IMR-90 (cell line): Measurements from ENCODE around the gene CFAP90. TPM values are rescaled to one million over a fixed set of nuclear protein-coding genes. Genes with fewer than 3 reads are reported as not detected.

Experiments used
- ATAC-seq: fragments of 200-7000 bp; cut with Tn5 transposase; 2 replicates; pipeline ENCODE4 v1.9.1; 2020; ENCODE audit warnings: low read depth, mild to moderate bottlenecking, moderate library complexity
- BruUV-seq: library from RNA; stranded (reverse); fragments of 400-500 nt; replicated peaks from 2 replicates; lab custom pipeline; 2021; lab: Mats Ljungman, UMichigan
- CTCF ChIA-PET: fragments of 300-600 bp; formaldehyde crosslinking; extraction: SDS; loops from one replicate; lab custom pipeline; 2021; ENCODE audit warnings: antibody characterized with exemption; lab: Yijun Ruan, JAX
- POLR2A ChIA-PET: fragments of 300-600 bp; sonication (Branson Sonifier 250); formaldehyde crosslinking; loops from one replicate; lab custom pipeline; 2022; ENCODE audit warnings: antibody characterized with exemption; ENCODE audit not compliant: unreplicated experiment; lab: Charles Lee
- DNase-seq: peaks from one replicate; pipeline ENCODE4 v3.0.0; 2013
- H2AFZ ChIP-seq: replicated peaks from 2 replicates; pipeline ENCODE3; 2013; ENCODE audit warnings: low read length, mild to moderate bottlenecking; ENCODE audit not compliant: poor library complexity
- H2AK5ac ChIP-seq: 2 replicates; pipeline ENCODE4 v1.6.1; 2013; ENCODE audit warnings: low read depth, low read length, inconsistent platforms
- H2AK9ac ChIP-seq: replicated peaks from 2 replicates; pipeline ENCODE3; 2013; ENCODE audit warnings: mild to moderate bottlenecking, low read depth, low read length, moderate library complexity; ENCODE audit not compliant: poor library complexity
- H2BK120ac ChIP-seq: 2 replicates; pipeline ENCODE4 v1.6.1; 2013; ENCODE audit warnings: low read depth, low read length, inconsistent platforms
- H2BK15ac ChIP-seq: 3 replicates; pipeline ENCODE4 v1.6.1; 2013; ENCODE audit warnings: low read depth, low read length, inconsistent platforms
- H2BK20ac ChIP-seq: 2 replicates; pipeline ENCODE4 v1.6.1; 2013; ENCODE audit warnings: low read depth, mild to moderate bottlenecking, inconsistent platforms, low read length, moderate library complexity
- H2BK5ac ChIP-seq: 2 replicates; pipeline ENCODE4 v1.6.1; 2013; ENCODE audit warnings: mild to moderate bottlenecking, low read depth, low read length, inconsistent platforms; ENCODE audit not compliant: poor library complexity, severe bottlenecking
- H3K14ac ChIP-seq: replicated peaks from 2 replicates; pipeline ENCODE4 v1.6.1; 2013; ENCODE audit warnings: low read depth, low read length, inconsistent platforms
- H3K18ac ChIP-seq: 2 replicates; pipeline ENCODE4 v1.6.1; 2013; ENCODE audit warnings: low read depth, low read length, control low read depth
- H3K23ac ChIP-seq: 2 replicates; pipeline ENCODE4 v1.6.1; 2013; ENCODE audit warnings: low read depth, low read length, inconsistent platforms
- H3K27ac ChIP-seq: 2 replicates; pipeline ENCODE4 v1.5.1; 2013; ENCODE audit warnings: mild to moderate bottlenecking, control low read depth, low read length; ENCODE audit not compliant: insufficient read depth
- H3K27me3 ChIP-seq: 2 replicates; pipeline ENCODE4 v1.6.1; 2013; ENCODE audit warnings: low read length; ENCODE audit not compliant: control insufficient read depth, insufficient read depth
- H3K36me3 ChIP-seq: 2 replicates; pipeline ENCODE4 v1.6.1; 2013; ENCODE audit warnings: low read length, mixed read lengths; ENCODE audit not compliant: control insufficient read depth, insufficient read depth
- H3K4ac ChIP-seq: 2 replicates; pipeline ENCODE4 v1.6.1; 2013; ENCODE audit warnings: low read depth, low read length, inconsistent platforms
- H3K4me1 ChIP-seq: 2 replicates; pipeline ENCODE4 v1.6.1; 2013; ENCODE audit warnings: low read length, mixed read lengths; ENCODE audit not compliant: control insufficient read depth, insufficient read depth
- H3K4me2 ChIP-seq: 2 replicates; pipeline ENCODE4 v1.6.1; 2013; ENCODE audit warnings: low read depth, mild to moderate bottlenecking, control low read depth, low read length, moderate library complexity
- H3K4me3 ChIP-seq: 2 replicates; pipeline ENCODE4 v1.5.1; 2013; ENCODE audit warnings: low read depth, mild to moderate bottlenecking, control low read depth, low read length, moderate library complexity; ENCODE audit not compliant: insufficient read depth
- H3K56ac ChIP-seq: 2 replicates; pipeline ENCODE4 v1.6.1; 2013; ENCODE audit warnings: low read length, inconsistent platforms; ENCODE audit not compliant: insufficient read depth; ENCODE audit errors: extremely low read depth
- H3K79me1 ChIP-seq, 2 experiments: 2 replicates each; pipeline ENCODE4 v1.6.1; 2013; ENCODE audit warnings: low read length in 2 of 2, inconsistent platforms in 1 of 2, low read depth in 1 of 2
- H3K9ac ChIP-seq: 2 replicates; pipeline ENCODE4 v1.6.1; 2013; ENCODE audit warnings: low read depth, low read length, control low read depth
- H3K9me1 ChIP-seq: 2 replicates; pipeline ENCODE4 v1.6.1; 2013; ENCODE audit warnings: low read length, inconsistent platforms; ENCODE audit not compliant: insufficient read depth
- H3K9me3 ChIP-seq: 2 replicates; pipeline ENCODE4 v1.6.1; 2013; ENCODE audit warnings: low read length; ENCODE audit not compliant: control insufficient read depth, insufficient read depth
- H4K20me1 ChIP-seq: 2 replicates; pipeline ENCODE4 v1.6.1; 2013; ENCODE audit warnings: low read length, inconsistent platforms; ENCODE audit not compliant: insufficient read depth
- H4K5ac ChIP-seq: 2 replicates; pipeline ENCODE4 v1.6.1; 2013; ENCODE audit warnings: mild to moderate bottlenecking, low read depth, low read length, control low read depth
- H4K8ac ChIP-seq, 2 experiments: 2 replicates each; pipeline ENCODE4 v1.6.1; 2013; ENCODE audit warnings: low read depth in 2 of 2, low read length in 2 of 2, control low read depth in 1 of 2, inconsistent platforms in 1 of 2
- H4K91ac ChIP-seq: 2 replicates; pipeline ENCODE4 v1.6.1; 2013; ENCODE audit warnings: low read depth, low read length, inconsistent platforms; ENCODE audit not compliant: insufficient read depth
- CEBPB ChIP-seq: IDR thresholded peaks from 2 replicates; pipeline ENCODE4 v1.6.1; 2012; ENCODE audit warnings: low read depth, low read length, improper control_type of control experiment
- MAFK ChIP-seq: IDR thresholded peaks from 2 replicates; pipeline ENCODE4 v1.6.1; 2012; ENCODE audit warnings: low read depth, low read length, improper control_type of control experiment
- MAZ ChIP-seq: IDR thresholded peaks from 2 replicates; pipeline ENCODE4 v1.6.1; 2012; ENCODE audit warnings: low read depth, mild to moderate bottlenecking, low read length, improper control_type of control experiment, moderate library complexity, borderline replicate concordance
- POLR2A ChIP-seq: IDR thresholded peaks from 2 replicates; pipeline ENCODE4 v1.6.1; 2012; ENCODE audit warnings: mild to moderate bottlenecking, low read depth, low read length
- dilution Hi-C: fragments of 300-500 bp; cut with HindIII; formaldehyde crosslinking; loops from one replicate; pipeline ENCODE4 v1.14.3; 2018; ENCODE audit warnings: low sequenced_read_pairs; ENCODE audit not compliant: unreplicated experiment
- in situ Hi-C: fragments of 300-500 bp; cut with MboI; formaldehyde crosslinking; loops from 3 replicates; pipeline ENCODE4 v1.14.3; 2019; ENCODE audit warnings: low sequenced_read_pairs, inconsistent platforms, mixed read lengths
- intact Hi-C: fragments of 100-400 bp; cut with micrococcal nuclease; formaldehyde crosslinking; loops from 2 replicates; pipeline ENCODE4 v1.10.0; 2022
- polyA plus RNA-seq, 3 experiments: library from polyadenylated mRNA; depleted of rRNA; stranded (reverse); fragments of >200 nt; gene quantifications; 2 replicates each; pipeline ENCODE4 v1.2.3, GENCODE V29; 2012; ENCODE audit warnings: low replicate concordance in 1 of 3
- total RNA-seq: library from RNA; depleted of rRNA; stranded (reverse); fragments of >200 nt; gene quantifications from 2 replicates; pipeline ENCODE4 v1.2.3, GENCODE V29; 2012

The CFAP90 gene
- total and polyA plus RNA-seq, 2 of the 4 experiments (the other 2 are of a cell fraction): 0.09 TPM; not detected in 1

GRCh38 chr5:7878381-7878873, 27.5 kb upstream of the CFAP90 start:
- Histone ChIP-seq H3K4me3 (no peak overlapping the region), H3K56ac (no peak overlapping the region), H2AK9ac (no peak overlapping the region), H3K9ac (no peak overlapping the region), H3K14ac (no peak overlapping the region), H3K4me1 (peaks cover 8% of the 10 kb centered on the region; the same call in 1 of the 2 replicates), H2AK5ac (no peak overlapping the region), H2BK15ac (no peak overlapping the region), H3K4ac (no peak overlapping the region), H3K18ac (no peak overlapping the region), H3K4me2 (no peak overlapping the region), H3K9me3 (no peaks in the 10 kb centered on the region), H4K20me1 (peaks cover 5% of the 10 kb centered on the region; the same call in 1 of the 2 replicates), H4K8ac (no peak overlapping the region), H2AFZ (no peak overlapping the region), H4K91ac (no peak overlapping the region), H3K23ac (no peak overlapping the region), H2BK5ac (no peak overlapping the region), H3K79me1 (peaks cover 16 to 55% of the 10 kb centered on the region in 2 experiments; a peak in 3 of 4 replicates), H3K27me3 (no peaks in the 10 kb centered on the region), H3K36me3 (peaks cover 27% of the 10 kb centered on the region), H2BK120ac (no peak overlapping the region), H4K5ac (no peak overlapping the region), H3K27ac (no peak overlapping the region), H3K9me1 (peaks cover 6% of the 10 kb centered on the region; the same call in 1 of the 2 replicates), H2BK20ac (no peak overlapping the region)
- ATAC-seq: peak; percentile 68
- dilution Hi-C loops: no loop called here
- ChIA-PET POLR2A (no interaction called here), CTCF (interaction anchor here (1.0 kb wide), 1 partner anchor 8 kb away, joined by 6 read pairs; no protein-coding TSS in a partner anchor)
- no peak for TF ChIP-seq POLR2A
- no peak for TF ChIP-seq MAZ
- TF ChIP-seq CEBPB: peak; percentile 94
- no peak for TF ChIP-seq MAFK
- BruUV-seq: no TSS peak
- peak; percentile 76 for DNase-seq
- intact Hi-C loops: loop anchor here (10.0 kb wide), 1 partner anchor 956 kb away; no protein-coding TSS in a partner anchor
- in situ Hi-C loops: loop anchor here (25.0 kb wide), 2 partner anchors 1184 to 1659 kb away; partner anchors contain the start of gene SEMA5A
